Measurements from ENCODE around the gene AFDN. TPM values are rescaled to one million over a fixed set of nuclear protein-coding genes. Genes with fewer than 3 reads are reported as not detected.
A peak's percentile ranks its signal among the peaks of the same experiment; 100 is the strongest.

Gene AFDN
- total and polyA plus RNA-seq, 10 of the 15 experiments (the other 5 are each of a cell fraction or from before 2014, with no cell fraction given) = 5.7 to 68.2 (median 45.1) TPM

GRCh38 chr6:167796192-167796981, 30.3 kb upstream of the AFDN start:
- no peak for TF ChIP-seq CUX1 (IDR thresholded peaks at IDR 0.05; ENCODE audit: insufficient replicate concordance, low read depth, low read length)
- no peak for TF ChIP-seq ZNF622 (IDR thresholded peaks at IDR 0.05)
- no peak for TF ChIP-seq PAX5 (IDR thresholded peaks at IDR 0.05; ENCODE audit: borderline replicate concordance, low read depth, low read length)
- no peak for TF ChIP-seq SIX5 (IDR thresholded peaks at IDR 0.05; ENCODE audit: low read depth, low read length, severe bottlenecking)
- TF ChIP-seq, protein P1, sequence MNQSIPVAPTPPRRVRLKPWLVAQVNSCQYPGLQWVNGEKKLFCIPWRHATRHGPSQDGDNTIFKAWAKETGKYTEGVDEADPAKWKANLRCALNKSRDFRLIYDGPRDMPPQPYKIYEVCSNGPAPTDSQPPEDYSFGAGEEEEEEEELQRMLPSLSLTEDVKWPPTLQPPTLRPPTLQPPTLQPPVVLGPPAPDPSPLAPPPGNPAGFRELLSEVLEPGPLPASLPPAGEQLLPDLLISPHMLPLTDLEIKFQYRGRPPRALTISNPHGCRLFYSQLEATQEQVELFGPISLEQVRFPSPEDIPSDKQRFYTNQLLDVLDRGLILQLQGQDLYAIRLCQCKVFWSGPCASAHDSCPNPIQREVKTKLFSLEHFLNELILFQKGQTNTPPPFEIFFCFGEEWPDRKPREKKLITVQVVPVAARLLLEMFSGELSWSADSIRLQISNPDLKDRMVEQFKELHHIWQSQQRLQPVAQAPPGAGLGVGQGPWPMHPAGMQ (IDR thresholded peaks at IDR 0.05; ENCODE audit: borderline replicate concordance) = no peak
- TF ChIP-seq, protein P2, sequence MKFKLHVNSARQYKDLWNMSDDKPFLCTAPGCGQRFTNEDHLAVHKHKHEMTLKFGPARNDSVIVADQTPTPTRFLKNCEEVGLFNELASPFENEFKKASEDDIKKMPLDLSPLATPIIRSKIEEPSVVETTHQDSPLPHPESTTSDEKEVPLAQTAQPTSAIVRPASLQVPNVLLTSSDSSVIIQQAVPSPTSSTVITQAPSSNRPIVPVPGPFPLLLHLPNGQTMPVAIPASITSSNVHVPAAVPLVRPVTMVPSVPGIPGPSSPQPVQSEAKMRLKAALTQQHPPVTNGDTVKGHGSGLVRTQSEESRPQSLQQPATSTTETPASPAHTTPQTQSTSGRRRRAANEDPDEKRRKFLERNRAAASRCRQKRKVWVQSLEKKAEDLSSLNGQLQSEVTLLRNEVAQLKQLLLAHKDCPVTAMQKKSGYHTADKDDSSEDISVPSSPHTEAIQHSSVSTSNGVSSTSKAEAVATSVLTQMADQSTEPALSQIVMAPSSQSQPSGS (IDR thresholded peaks at IDR 0.05; ENCODE audit: low read length) = no peak
- no peak for TF ChIP-seq ETV6 (conservative IDR thresholded peaks at IDR 0.05 in 1 of 2, IDR thresholded peaks at IDR 0.05 in 1 of 2; ENCODE audit: borderline replicate concordance in 1 of 2, low read depth in 1 of 2)
- no peak for TF ChIP-seq HDAC2 (IDR thresholded peaks at IDR 0.05)
- TF ChIP-seq EP300 (IDR thresholded peaks at IDR 0.05; ENCODE audit: borderline replicate concordance in 1 of 2, control insufficient read depth in 1 of 2, low read depth in 2 of 2, low read length in 2 of 2) = no peak
- no peak for TF ChIP-seq CREB1 (IDR thresholded peaks at IDR 0.05; ENCODE audit: low read depth)
- no peak for TF ChIP-seq TBL1XR1 (IDR thresholded peaks at IDR 0.05; ENCODE audit: low read depth, low read length)
- no peak for TF ChIP-seq ZNF24 (IDR thresholded peaks at IDR 0.05)
- TF ChIP-seq MXI1 (IDR thresholded peaks at IDR 0.05; ENCODE audit: low read depth, low read length) = no peak
- no peaks in the 10 kb centered on the region for H3K36me3 ChIP-seq (ENCODE audit: control insufficient read depth in 2 of 2, insufficient read depth in 2 of 2, low read length in 1 of 2)
- H3K27me3 ChIP-seq (replicated peaks in 1 of 2; ENCODE audit: control insufficient read depth in 2 of 2, insufficient read depth in 2 of 2, low read length in 1 of 2) = peaks cover 7 to 21% of the 10 kb centered on the region in 2 experiments
- FAIRE-seq (no peak), ATAC-seq (peak; percentile 47), DNase-seq (ENCODE audit: low read depth, low spot score) (no peak)
- no peak overlapping the region for H3K4me3 ChIP-seq
- RAD21 ChIA-PET (ENCODE audit: unreplicated experiment) = no interaction called here
- CTCF ChIA-PET = no interaction called here
- H2AFZ ChIP-seq (ENCODE audit: control insufficient read depth, low read depth, low read length) = no peak overlapping the region
- POLR2A ChIA-PET = no interaction called here
- H3K4me1 ChIP-seq (ENCODE audit: control insufficient read depth, insufficient read depth, low read length) = peaks cover 3% of the 10 kb centered on the region; the same call in 1 of the 2 replicates
- intact Hi-C loops (cut with micrococcal nuclease; ENCODE audit: unreplicated experiment) = no loop called here
- 28% methylated on average over 41 of the region's 43 CpGs for WGBS (ENCODE audit: insufficient coverage, insufficient replicate concordance, low lambda C conversion rate, missing lambda C conversion rate)
- H3K79me2 ChIP-seq (ENCODE audit: control insufficient read depth, insufficient read depth, low read length) = no peaks in the 10 kb centered on the region
- no peak overlapping the region for H3K4me2 ChIP-seq (ENCODE audit: control insufficient read depth, insufficient read depth)
- no TSS peak for BruUV-seq (replicated peaks)
- no peaks in the 10 kb centered on the region for H4K20me1 ChIP-seq (ENCODE audit: control insufficient read depth, insufficient read depth)
- H3K9me3 ChIP-seq (replicated peaks; ENCODE audit: control insufficient read depth, insufficient read depth, low read length) = no peaks in the 10 kb centered on the region; the same call in 2 of the 3 replicates
- SMC1A ChIA-PET (ENCODE audit: uncharacterized antibody, unreplicated experiment) = no interaction called here
- no peak overlapping the region for H3K9ac ChIP-seq (ENCODE audit: control insufficient read depth, insufficient read depth, low read length)
- in situ Hi-C loops (cut with MboI) = no loop called here
- H3K27ac ChIP-seq (ENCODE audit: control insufficient read depth, insufficient read depth) = no peak overlapping the region

Data from GM12878 (cell line).